OCI-LY3 (cell line): ENCODE data around the gene IL4R.

Experiments used
- H2AFZ ChIP-seq: fragments of 200-600, 300-600 bp; shearing (Covaris generic); 2 replicates; pipeline ENCODE4 v1.6.0; 2014; ENCODE audit warnings: antibody characterized with exemption, low read depth, low read length
- H3K27ac ChIP-seq: fragments of 200-600, 300-600 bp; sonication (generic); 2 replicates; pipeline ENCODE4 v1.5.1; 2014; ENCODE audit warnings: mild to moderate bottlenecking, low read length, moderate library complexity, mixed read lengths
- H3K27me3 ChIP-seq: fragments of 200-600, 300-600 bp; sonication (generic); 2 replicates; pipeline ENCODE4 v1.6.1; 2014; ENCODE audit warnings: low read depth, low read length, mixed read lengths
- H3K36me3 ChIP-seq: fragments of 200-600, 300-600 bp; sonication (generic); replicated peaks from 2 replicates; pipeline ENCODE3; 2014; ENCODE audit warnings: low read depth, low read length, mixed read lengths
- H3K4me1 ChIP-seq: fragments of 300-600, 200-600 bp; sonication (generic); 2 replicates; pipeline ENCODE4 v1.6.1; 2014; ENCODE audit warnings: low read length, mixed read lengths
- H3K4me2 ChIP-seq: fragments of 200-600, 300-600 bp; sonication (generic); 2 replicates; pipeline ENCODE4 v1.6.1; 2014; ENCODE audit warnings: low read length, mixed read lengths
- H3K4me3 ChIP-seq: fragments of 300-600, 200-600 bp; sonication (generic); 2 replicates; pipeline ENCODE4 v1.5.1; 2014; ENCODE audit warnings: antibody characterized with exemption, mild to moderate bottlenecking, low read length, moderate library complexity
- H3K79me2 ChIP-seq: fragments of 300-600, 200-600 bp; shearing (Covaris generic); 2 replicates; pipeline ENCODE4 v1.6.1; 2014; ENCODE audit warnings: mild to moderate bottlenecking, low read length, mixed read lengths
- H3K9ac ChIP-seq: fragments of 300-600, 200-600 bp; shearing (Covaris generic); 2 replicates; pipeline ENCODE4 v1.6.0; 2014; ENCODE audit warnings: mild to moderate bottlenecking, low read length, moderate library complexity
- H3K9me3 ChIP-seq: fragments of 200-600, 300-600 bp; shearing (Covaris generic); 2 replicates; pipeline ENCODE4 v1.6.1; 2014; ENCODE audit warnings: low read length, mixed read lengths; ENCODE audit not compliant: insufficient read depth
- H4K20me1 ChIP-seq: fragments of 200-600, 300-600 bp; sonication (generic); 2 replicates; pipeline ENCODE4 v1.6.1; 2016; ENCODE audit warnings: low read length, mixed read lengths; ENCODE audit not compliant: insufficient read depth
- EZH2phosphoT487 ChIP-seq: fragments of 200-600 bp; shearing (Covaris generic); IDR thresholded peaks from 2 replicates; pipeline ENCODE4 v1.6.1; 2018; ENCODE audit warnings: antibody characterized with exemption, mixed run types, low read depth
- TF ChIP-seq, protein P1 (sequence below): fragments of 200-600, 300-600 bp; sonication (generic); IDR thresholded peaks from 2 replicates; pipeline ENCODE4 v1.5.1; 2014; ENCODE audit warnings: antibody characterized with exemption, low read length, low read depth

Gene IL4R

DNA sequence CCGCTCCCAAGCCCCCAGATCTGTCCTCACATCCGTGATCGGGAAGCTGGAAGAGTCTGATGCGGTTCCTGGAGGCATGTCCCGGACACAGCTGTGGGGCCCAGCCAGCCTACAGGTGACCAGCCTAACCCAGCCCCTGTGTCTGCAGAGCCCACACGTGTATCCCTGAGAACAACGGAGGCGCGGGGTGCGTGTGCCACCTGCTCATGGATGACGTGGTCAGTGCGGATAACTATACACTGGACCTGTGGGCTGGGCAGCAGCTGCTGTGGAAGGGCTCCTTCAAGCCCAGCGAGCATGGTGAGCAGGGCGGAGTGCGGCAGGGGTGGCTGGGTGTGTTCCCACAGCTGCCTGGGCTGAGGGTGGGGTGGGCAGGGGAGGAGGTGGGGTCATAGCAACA is 30.9 kb downstream of the IL4R start:
- Histone ChIP-seq H3K4me2 (no peak overlapping the region), H3K27me3 (no peaks in the 10 kb centered on the region), H2AFZ (no peak overlapping the region), H3K79me2 (no peaks in the 10 kb centered on the region), H4K20me1 (no peaks in the 10 kb centered on the region), H3K4me1 (peaks cover 8% of the 10 kb centered on the region), H3K27ac (no peak overlapping the region), H3K4me3 (no peak overlapping the region), H3K9me3 (no peaks in the 10 kb centered on the region), H3K36me3 (peaks cover 43% of the 10 kb centered on the region), H3K9ac (no peak overlapping the region)
- no peak for TF ChIP-seq EZH2phosphoT487
- TF ChIP-seq, protein P1, sequence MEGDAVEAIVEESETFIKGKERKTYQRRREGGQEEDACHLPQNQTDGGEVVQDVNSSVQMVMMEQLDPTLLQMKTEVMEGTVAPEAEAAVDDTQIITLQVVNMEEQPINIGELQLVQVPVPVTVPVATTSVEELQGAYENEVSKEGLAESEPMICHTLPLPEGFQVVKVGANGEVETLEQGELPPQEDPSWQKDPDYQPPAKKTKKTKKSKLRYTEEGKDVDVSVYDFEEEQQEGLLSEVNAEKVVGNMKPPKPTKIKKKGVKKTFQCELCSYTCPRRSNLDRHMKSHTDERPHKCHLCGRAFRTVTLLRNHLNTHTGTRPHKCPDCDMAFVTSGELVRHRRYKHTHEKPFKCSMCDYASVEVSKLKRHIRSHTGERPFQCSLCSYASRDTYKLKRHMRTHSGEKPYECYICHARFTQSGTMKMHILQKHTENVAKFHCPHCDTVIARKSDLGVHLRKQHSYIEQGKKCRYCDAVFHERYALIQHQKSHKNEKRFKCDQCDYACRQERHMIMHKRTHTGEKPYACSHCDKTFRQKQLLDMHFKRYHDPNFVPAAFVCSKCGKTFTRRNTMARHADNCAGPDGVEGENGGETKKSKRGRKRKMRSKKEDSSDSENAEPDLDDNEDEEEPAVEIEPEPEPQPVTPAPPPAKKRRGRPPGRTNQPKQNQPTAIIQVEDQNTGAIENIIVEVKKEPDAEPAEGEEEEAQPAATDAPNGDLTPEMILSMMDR: no peak

DNA sequence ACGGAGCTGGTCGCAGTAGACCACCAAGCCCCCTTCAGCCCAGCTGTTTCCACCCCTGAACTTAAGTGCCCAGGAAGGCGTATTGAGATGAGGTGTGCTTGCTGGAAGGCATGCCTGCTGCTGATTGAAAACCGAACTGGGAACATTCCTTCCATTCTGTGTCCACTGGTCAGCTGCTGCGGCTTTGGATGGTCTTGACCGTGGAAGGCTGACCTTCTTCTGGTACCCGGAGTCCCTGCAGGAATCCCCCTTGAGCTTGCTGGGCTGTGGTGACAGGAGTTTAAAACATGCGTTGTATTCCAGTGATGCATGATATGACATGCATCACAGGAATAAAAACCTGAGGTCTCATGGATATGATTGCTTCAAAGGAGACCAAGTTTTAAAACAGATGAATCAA is 31.4 kb downstream of the IL4R start:
- no peaks in the 10 kb centered on the region for H3K9me3 ChIP-seq
- H2AFZ ChIP-seq: no peak overlapping the region
- H3K27ac ChIP-seq: no peak overlapping the region
- H3K27me3 ChIP-seq: no peaks in the 10 kb centered on the region
- H3K4me1 ChIP-seq: peaks cover 8% of the 10 kb centered on the region
- TF ChIP-seq, protein P1: no peak
- no peak for TF ChIP-seq EZH2phosphoT487
- no peak overlapping the region for H3K4me3 ChIP-seq
- no peaks in the 10 kb centered on the region for H3K79me2 ChIP-seq
- H3K36me3 ChIP-seq: peaks cover 44% of the 10 kb centered on the region
- no peak overlapping the region for H3K9ac ChIP-seq
- no peak overlapping the region for H3K4me2 ChIP-seq
- H4K20me1 ChIP-seq: no peaks in the 10 kb centered on the region

DNA sequence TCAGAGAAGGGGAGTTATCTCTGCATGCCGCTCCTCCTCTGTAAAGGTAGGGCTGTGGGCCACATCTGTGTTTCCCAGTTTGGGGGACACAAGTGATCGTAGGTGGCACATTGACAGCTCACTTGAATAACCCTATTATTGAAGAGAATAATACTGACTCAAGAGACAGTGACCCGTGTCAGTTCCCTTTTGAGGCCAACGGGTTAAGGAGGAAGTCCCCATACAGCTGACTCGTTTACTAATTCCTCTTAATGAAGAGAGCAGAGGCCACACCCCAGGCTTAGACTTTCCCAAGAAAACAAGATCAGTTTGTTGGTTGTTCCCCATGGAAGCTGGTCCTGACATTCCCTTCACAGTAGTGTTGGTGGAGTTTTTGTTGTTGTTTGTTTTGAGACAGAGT is 33.0 kb downstream of the IL4R start:
- peaks cover 8% of the 10 kb centered on the region for H3K4me1 ChIP-seq
- H3K4me3 ChIP-seq: no peak overlapping the region
- no peak overlapping the region for H3K4me2 ChIP-seq
- H3K79me2 ChIP-seq: no peaks in the 10 kb centered on the region
- peaks cover 47% of the 10 kb centered on the region for H3K36me3 ChIP-seq
- no peak overlapping the region for H3K9ac ChIP-seq
- H3K27me3 ChIP-seq: no peaks in the 10 kb centered on the region
- H4K20me1 ChIP-seq: no peaks in the 10 kb centered on the region
- H3K9me3 ChIP-seq: no peaks in the 10 kb centered on the region
- H2AFZ ChIP-seq: no peak overlapping the region
- TF ChIP-seq, protein P1: no peak
- TF ChIP-seq EZH2phosphoT487: no peak
- H3K27ac ChIP-seq: no peak overlapping the region

DNA sequence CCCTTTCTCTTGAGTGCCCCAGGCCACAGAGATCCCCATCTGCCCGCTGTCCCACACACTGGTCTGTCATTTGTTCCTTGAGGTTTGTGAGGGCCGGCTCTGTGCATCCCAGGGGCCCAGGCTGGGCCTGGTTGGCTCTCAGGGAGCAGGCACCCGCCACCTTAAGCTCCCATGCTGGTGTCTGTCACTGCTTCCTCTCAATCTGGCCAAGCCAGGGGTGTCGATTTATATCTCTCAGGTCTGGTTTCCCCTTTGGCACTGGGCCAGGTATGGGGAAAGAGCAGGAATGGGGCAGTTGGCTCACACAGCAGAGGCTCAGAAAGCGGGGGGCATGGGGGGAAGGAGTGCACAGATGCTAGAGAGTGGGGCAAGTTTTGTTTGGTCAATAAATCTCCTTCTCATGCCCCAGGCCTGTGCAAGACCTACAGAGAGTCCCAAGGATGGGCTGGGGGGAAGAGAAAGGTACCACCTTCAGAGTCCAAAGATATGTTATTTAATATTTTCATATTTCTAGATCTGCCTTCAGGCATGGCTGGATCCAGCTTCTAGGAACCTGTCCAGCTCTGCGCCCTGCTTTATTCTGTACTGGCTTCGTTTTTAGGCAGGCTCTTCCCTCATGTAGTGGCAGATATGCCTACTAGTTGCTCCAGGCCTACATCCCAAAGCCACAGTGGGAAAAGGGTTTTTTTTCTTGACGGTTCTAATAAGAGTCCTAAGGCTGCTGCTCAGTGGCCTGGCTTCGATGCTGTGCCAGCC is 34.3 kb downstream of the IL4R start:
- peaks cover 48% of the 10 kb centered on the region for H3K36me3 ChIP-seq
- H3K27ac ChIP-seq: no peak overlapping the region
- TF ChIP-seq EZH2phosphoT487: no peak
- TF ChIP-seq, protein P1: no peak
- H3K9ac ChIP-seq: no peak overlapping the region
- H3K9me3 ChIP-seq: no peaks in the 10 kb centered on the region
- H3K4me2 ChIP-seq: no peak overlapping the region
- no peaks in the 10 kb centered on the region for H4K20me1 ChIP-seq
- no peak overlapping the region for H3K4me3 ChIP-seq
- H3K4me1 ChIP-seq: peaks cover 8% of the 10 kb centered on the region
- no peak overlapping the region for H2AFZ ChIP-seq
- H3K27me3 ChIP-seq: no peaks in the 10 kb centered on the region
- H3K79me2 ChIP-seq: no peaks in the 10 kb centered on the region
